HepG2 (cell line): ENCODE measurements around the gene SH2D7. TPM values are rescaled to one million over a fixed set of nuclear protein-coding genes. Genes with fewer than 3 reads are reported as not detected.
A peak's percentile ranks its signal among the peaks of the same experiment; 100 is the strongest.

Experiments used
- ATAC-seq: fragments of 200-7000 bp; cut with Tn5 transposase; 3 replicates; pipeline ENCODE4 v1.9.1; 2020; ENCODE audit warnings: mild to moderate bottlenecking, moderate library complexity
- BruUV-seq: library from RNA; stranded (reverse); fragments of 400-500 nt; replicated peaks from 2 replicates; lab custom pipeline; 2021; lab: Mats Ljungman, UMichigan
- CTCF ChIA-PET: fragments of 300-600 bp; formaldehyde crosslinking; extraction: SDS; loops from one replicate; lab custom pipeline; 2021; ENCODE audit warnings: low total read pairs, inconsistent platforms, low intra/inter-chr PET ratio; lab: Yijun Ruan, JAX
- POLR2A ChIA-PET: fragments of 350-600 bp; sonication (Branson Sonifier 250); formaldehyde crosslinking; loops from one replicate; lab custom pipeline; 2020; ENCODE audit warnings: antibody characterized with exemption, inconsistent platforms; lab: Yijun Ruan, JAX
- DNase-seq: peaks from one replicate; pipeline ENCODE4 v3.0.0-alpha.2; 2015; ENCODE audit warnings: low spot score
- FAIRE-seq: peaks from 3 replicates; lab custom pipeline; 2011; peaks lifted over from hg19 to GRCh38; lab: Jason Lieb, UNC
- H2AFZ ChIP-seq: one replicate; pipeline ENCODE4 v1.6.1; 2011; ENCODE audit warnings: low read length, inconsistent platforms
- H3K27ac ChIP-seq: fragments of 300-600 bp; 3 replicates; pipeline ENCODE4 v1.8.0; 2011; ENCODE audit warnings: mixed run types, mild to moderate bottlenecking, mixed read lengths, low read length, inconsistent platforms; ENCODE audit not compliant: insufficient read depth; ENCODE audit errors: extremely low read length
- H3K27me3 ChIP-seq, 2 experiments: fragments of 200-600 bp in 1 of 2; 2 replicates in 1 of 2; 3 replicates in 1 of 2; pipeline versions ENCODE4 v1.6.0 to v1.8.0; 2011; ENCODE audit warnings: low read length in 2 of 2, mild to moderate bottlenecking in 2 of 2, moderate library complexity in 2 of 2, inconsistent platforms in 1 of 2; ENCODE audit not compliant: insufficient read depth in 2 of 2, control insufficient read depth in 1 of 2
- H3K36me3 ChIP-seq, 2 experiments: fragments of 200-600 bp in 1 of 2; replicated peaks in 1 of 2; 2 replicates in 1 of 2; 3 replicates in 1 of 2; pipeline versions ENCODE4 v1.5.1 to v1.8.0; 2011; ENCODE audit warnings: low read length in 2 of 2, inconsistent platforms in 1 of 2; ENCODE audit not compliant: insufficient read depth in 2 of 2, control insufficient read depth in 1 of 2
- H3K4me1 ChIP-seq: 2 replicates; pipeline ENCODE4 v1.5.1; 2012; ENCODE audit warnings: low read length, inconsistent platforms; ENCODE audit not compliant: insufficient read depth
- H3K4me2 ChIP-seq: 2 replicates; pipeline ENCODE4 v1.6.0; 2011; ENCODE audit warnings: low read depth, low read length, inconsistent platforms
- H3K4me3 ChIP-seq, 3 experiments: fragments of 200-600 bp in 1 of 3; sonication (generic), shearing (Covaris generic) in 1 of 3; replicated peaks in 1 of 3; 2 replicates each; pipeline ENCODE4 v1.5.1; 2011 to 2016; ENCODE audit warnings: low read length in 3 of 3, inconsistent platforms in 2 of 3, low read depth in 2 of 3, mild to moderate bottlenecking in 2 of 3, control low read depth in 1 of 3, mixed read lengths in 1 of 3; ENCODE audit not compliant: insufficient read depth in 1 of 3
- H3K79me2 ChIP-seq: one replicate; pipeline ENCODE4 v1.6.1; 2011; ENCODE audit warnings: low read length, inconsistent platforms; ENCODE audit not compliant: insufficient read depth
- H3K9ac ChIP-seq: 2 replicates; pipeline ENCODE4 v1.6.0; 2011; ENCODE audit warnings: mild to moderate bottlenecking, low read depth, low read length, inconsistent platforms; ENCODE audit not compliant: insufficient read depth
- H3K9me3 ChIP-seq: 2 replicates; pipeline ENCODE4 v1.5.1; 2012; ENCODE audit warnings: mild to moderate bottlenecking, low read length
- H4K20me1 ChIP-seq: 2 replicates; pipeline ENCODE4 v1.6.0; 2011; ENCODE audit warnings: inconsistent platforms, mild to moderate bottlenecking, low read length, moderate library complexity; ENCODE audit not compliant: insufficient read depth
- ARID4A ChIP-seq: sonication (generic); formaldehyde crosslinking; IDR thresholded peaks from 2 replicates; pipeline ENCODE4 v1.5.0; 2020; ENCODE audit warnings: mild to moderate bottlenecking, missing genetic modification reagents, borderline replicate concordance
- FOXJ3 ChIP-seq: sonication (generic); formaldehyde crosslinking; IDR thresholded peaks from 2 replicates; pipeline ENCODE4 v1.4.0; 2020; ENCODE audit warnings: missing genetic modification reagents, mild to moderate bottlenecking, borderline replicate concordance
- WGBS: methylation state at CpG from one replicate; pipeline ENCODE4 v1.1.6; 2017; ENCODE audit warnings: low lambda C conversion rate; 5-methylcytosine and 5-hydroxymethylcytosine counted together
- in situ Hi-C: cut with HindIII; loops from 2 replicates; pipeline ENCODE4 v1.10.0; 2017; ENCODE audit warnings: low pct_unique_long_range_greater_than_20kb; ENCODE audit not compliant: extremely low pct_ligation_motif_present
- intact Hi-C: fragments of 100-400 bp; cut with micrococcal nuclease; formaldehyde crosslinking; loops from one replicate; pipeline ENCODE4 v1.10.0; 2022; ENCODE audit not compliant: unreplicated experiment
- polyA plus RNA-seq, 8 experiments: library from polyadenylated mRNA; depleted of rRNA in 3 of 8; stranded (reverse) in 7 of 8; unstranded in 1 of 8; fragments of >200 nt; fragmentation: Illumina TruSeq in 4 of 8; extraction: Trizol in 4 of 8; gene quantifications; 2 replicates each; pipeline versions ENCODE4 v1.2.1 to v1.2.3, GENCODE V29; 2011 to 2016; ENCODE audit warnings: low read depth in 4 of 8, missing spikeins in 1 of 8, mixed read lengths in 1 of 8; ENCODE audit not compliant: insufficient read depth in 1 of 8
- total RNA-seq, 5 experiments: library from RNA; depleted of rRNA; stranded (reverse); fragments of >200 nt; fragmentation: Illumina TruSeq; extraction: Trizol; gene quantifications; 2 replicates each; pipeline ENCODE4 v1.2.3, GENCODE V29; 2016; ENCODE audit warnings: low read depth in 1 of 5

SH2D7 gene
- total and polyA plus RNA-seq, 2 of the 13 experiments (the other 11 are each of a cell fraction or from before 2014, with no cell fraction given) = not detected

- intact Hi-C loops (no loop called here), in situ Hi-C loops (no loop called here)
- POLR2A ChIA-PET = interaction anchor here (1.2 to 1.7 kb wide), 2 partner anchors 8 to 29 kb away, joined by 6 to 8 read pairs; no protein-coding TSS in a partner anchor
- Histone ChIP-seq H3K4me2 (peak overlapping the region; percentile 46; the same call in 1 of the 2 replicates), H3K4me3 (no peak overlapping the region), H3K27me3 (no peaks in the 10 kb centered on the region), H3K4me1 (peaks cover 85% of the 10 kb centered on the region), H3K36me3 (no peaks in the 10 kb centered on the region), H3K79me2 (peaks cover 55% of the 10 kb centered on the region), H3K27ac (peak overlapping the region; percentile 73), H3K9me3 (no peaks in the 10 kb centered on the region)
- no peak for DNase-seq
- CTCF ChIA-PET = no interaction called here
- FAIRE-seq = no peak
- BruUV-seq = no TSS peak
- WGBS = 89% methylated on average over 2 of the region's 2 CpGs
- ATAC-seq = no peak
- TF ChIP-seq ARID4A (no peak), FOXJ3 (CRISPR knock-in tag) (no peak)
- TF ChIP-seq, all 625 proteins: peak for 0
- H3K9ac ChIP-seq = peak overlapping the region; percentile 41; the same call in 1 of the 2 replicates
- H2AFZ ChIP-seq = no peak overlapping the region
- H4K20me1 ChIP-seq = no peaks in the 10 kb centered on the region
Measured at GRCh38 chr15:78064544-78064943, 27.8 kb upstream of the SH2D7 start.
